Activated CD4-positive, alpha-beta T cell treated with anti-CD3 and anti-CD28 coated beads, Interleukin-10, Interleukin-2, amounts not matched to agents 100 ng/mL and 50 ng/mL, durations not matched to agents 16 hours and 8 hours (primary cell): ENCODE measurements around the gene TRIP10.
"Not testable (repeated sequence)": the region's sequence is repeated elsewhere in the genome, so short reads cannot be mapped to it uniquely, and the experiment has no call there.

Source experiments
- DNase-seq: peaks from one replicate; pipeline ENCODE4 v3.0.0-alpha.2; 2020

The TRIP10 gene

DNA sequence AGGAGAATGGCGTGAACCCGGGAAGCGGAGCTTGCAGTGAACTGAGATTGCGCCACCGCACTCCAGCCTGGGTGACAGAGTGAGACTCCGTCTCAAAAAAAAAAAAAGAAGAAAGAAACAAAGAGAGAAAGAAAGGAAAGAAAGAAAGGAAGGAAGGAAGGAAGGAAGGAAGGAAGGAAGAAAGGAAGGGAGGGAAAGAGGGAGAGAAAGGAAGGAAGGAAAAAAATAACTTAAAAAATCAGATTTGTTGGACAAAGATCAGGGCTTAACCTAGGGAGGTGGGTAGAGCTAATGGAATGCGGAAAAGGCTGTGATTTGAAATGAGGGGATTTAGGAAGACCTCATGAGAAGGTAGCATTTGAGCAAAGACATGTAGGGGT is 32.2 kb downstream of the TRIP10 start:
- not testable (repeated sequence) for DNase-seq

DNA sequence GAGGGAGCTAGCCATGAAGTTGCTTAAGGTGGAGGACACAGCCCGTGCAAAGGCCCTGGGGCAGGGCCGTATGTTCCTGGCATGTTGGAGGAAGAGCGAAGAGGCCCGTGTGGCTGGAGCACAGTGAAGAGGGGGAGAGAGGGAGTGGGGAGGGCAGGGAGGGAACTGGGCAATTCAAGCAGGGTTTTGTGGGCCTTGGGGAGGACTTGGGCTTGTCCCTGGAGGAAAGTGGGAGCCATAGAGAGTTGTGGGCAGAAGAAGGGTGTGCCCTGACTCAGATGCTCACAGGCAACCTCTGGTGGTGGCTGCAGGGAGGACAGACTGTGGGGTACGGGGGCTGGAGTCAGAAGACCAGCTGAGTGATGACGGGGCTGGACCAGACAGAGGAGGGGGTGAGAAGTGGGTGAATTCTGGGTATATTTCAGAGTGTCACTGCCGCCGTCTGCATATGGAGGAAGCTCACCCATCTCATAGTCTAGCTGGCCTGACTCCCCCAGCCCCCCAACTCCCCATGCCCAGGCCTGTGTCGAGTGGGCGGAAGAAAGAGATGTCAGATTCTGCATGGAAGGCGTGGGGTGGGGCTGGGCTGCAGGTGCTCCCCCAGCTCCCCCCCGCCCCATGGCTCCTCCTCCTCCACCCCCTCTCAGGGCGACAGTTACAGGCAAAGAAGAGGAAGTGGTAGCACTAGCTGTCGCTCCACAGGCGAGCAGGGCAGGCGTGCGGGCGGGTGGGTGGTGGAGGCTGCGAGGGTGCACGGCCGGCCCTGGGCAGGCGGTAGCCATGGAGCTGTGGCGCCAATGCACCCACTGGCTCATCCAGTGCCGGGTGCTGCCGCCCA is 32.8 kb downstream of the TRIP10 start, which contains the start of gene VAV1:
VAV1 (plus strand) TSS at position 681 of the 838 bp plus-strand sequence; CDS start at position 781, 100 bp downstream.
- DNase-seq: peak; percentile 91

- no peak for DNase-seq
Measured at GRCh38 chr19:6772866-6773322, 33.4 kb downstream of the TRIP10 start.

DNA sequence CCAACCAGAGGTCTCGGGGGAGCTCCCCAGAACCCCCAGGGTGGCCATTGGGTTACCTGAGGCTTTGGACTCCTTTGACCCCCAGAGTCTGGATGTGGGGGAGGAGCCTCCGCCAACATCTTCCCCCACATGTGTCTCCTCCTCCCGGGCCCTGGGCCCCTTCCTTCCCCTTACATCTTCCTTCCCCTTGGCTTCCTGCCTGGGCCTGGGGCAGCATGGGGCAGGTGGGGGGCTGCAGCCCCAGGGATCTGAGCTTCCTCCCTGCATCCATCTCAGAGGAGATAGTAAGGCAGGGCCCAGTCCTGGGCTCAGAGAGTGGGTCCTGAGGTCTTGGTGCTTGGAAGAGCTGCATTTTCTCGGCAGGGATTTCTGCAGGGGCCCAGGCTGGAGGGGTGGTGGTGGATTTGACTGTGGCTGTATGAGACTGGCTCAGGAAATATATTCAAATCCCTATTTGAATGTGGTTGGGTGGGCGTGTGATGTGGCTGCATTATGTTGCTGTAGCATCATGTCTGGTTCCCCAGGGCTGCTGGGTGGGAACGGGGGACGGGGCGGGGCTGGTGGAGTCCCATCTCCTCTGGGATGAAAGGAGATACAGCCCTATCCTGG is 33.9 kb downstream of the TRIP10 start:
- DNase-seq: peak; percentile 74

- DNase-seq: no peak
Measured at GRCh38 chr19:6774821-6775707, 35.6 kb downstream of the TRIP10 start.

- DNase-seq: not testable (repeated sequence)
Measured at GRCh38 chr19:6776045-6776444, 36.6 kb downstream of the TRIP10 start.

DNA sequence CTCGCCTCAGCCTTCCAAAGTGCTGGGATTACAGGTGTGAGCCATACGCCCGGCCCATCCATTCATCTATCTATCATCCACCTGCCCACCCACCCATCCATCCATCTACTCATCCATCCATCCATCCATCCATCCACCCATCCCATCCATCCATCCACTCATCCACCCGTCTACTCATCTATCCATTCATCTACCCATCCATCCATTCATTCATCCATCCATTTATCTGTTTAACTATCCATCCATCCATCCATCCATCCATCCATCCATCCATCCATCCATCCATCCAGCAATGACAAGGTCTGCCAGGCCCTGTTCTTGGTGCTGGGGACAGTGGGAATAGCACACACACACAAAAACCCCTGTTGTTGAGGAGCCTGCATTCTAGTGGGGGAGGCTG is 37.5 kb downstream of the TRIP10 start:
- DNase-seq: no peak

- DNase-seq: no peak
Measured at GRCh38 chr19:6777434-6777833, 38.0 kb downstream of the TRIP10 start.

DNA sequence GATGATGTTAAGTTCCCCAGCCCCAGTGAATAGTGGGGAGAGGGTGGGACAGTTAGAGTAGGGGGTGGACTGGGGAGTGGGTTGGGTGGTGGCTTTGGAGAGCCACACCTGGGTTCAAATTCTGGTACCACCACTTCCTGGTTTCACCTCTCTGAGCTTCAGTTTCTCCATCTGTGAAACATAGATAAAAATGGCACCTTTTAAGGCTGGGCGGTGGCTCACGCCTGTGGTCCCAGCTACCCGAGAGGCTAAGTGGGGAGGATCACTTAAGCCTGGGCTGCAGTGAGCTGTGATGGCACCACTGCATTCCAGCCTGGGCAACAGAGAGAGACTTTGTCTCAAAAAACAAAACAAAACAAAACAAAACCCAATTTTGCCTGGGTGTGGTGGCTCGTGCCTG is 38.9 kb downstream of the TRIP10 start:
- no peak for DNase-seq

- no peak for DNase-seq
Measured at GRCh38 chr19:6779206-6779605, 39.7 kb downstream of the TRIP10 start.

- no peak for DNase-seq
Measured at GRCh38 chr19:6787393-6787792, 47.9 kb downstream of the TRIP10 start.

DNA sequence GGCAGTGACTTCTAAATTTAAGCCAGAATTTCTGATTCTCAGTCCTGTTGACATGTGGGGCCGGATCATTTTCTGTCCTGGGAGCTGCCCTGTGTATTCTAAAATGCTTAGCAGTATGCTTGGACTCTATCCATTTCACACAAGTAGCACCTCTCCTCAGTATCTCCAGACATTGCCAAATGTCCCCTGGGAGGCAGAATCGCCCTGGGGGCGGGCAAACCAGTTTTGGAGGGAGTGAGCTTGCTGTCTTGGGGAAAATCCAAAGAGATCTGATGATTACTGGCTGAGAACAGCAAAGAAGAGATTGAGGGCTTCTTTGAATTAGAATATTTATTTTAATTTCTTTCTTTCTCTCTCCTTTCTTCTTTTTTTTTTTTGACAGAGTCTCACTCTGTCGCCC is 49.4 kb downstream of the TRIP10 start:
- no peak for DNase-seq

GRCh38 chr19:6790194-6791128 is 51.0 kb downstream of the TRIP10 start:
- no peak for DNase-seq

GRCh38 chr19:6791237-6791636 is 51.8 kb downstream of the TRIP10 start:
- no peak for DNase-seq

- DNase-seq: no peak
Measured at GRCh38 chr19:6793411-6793810, 53.9 kb downstream of the TRIP10 start.

DNA sequence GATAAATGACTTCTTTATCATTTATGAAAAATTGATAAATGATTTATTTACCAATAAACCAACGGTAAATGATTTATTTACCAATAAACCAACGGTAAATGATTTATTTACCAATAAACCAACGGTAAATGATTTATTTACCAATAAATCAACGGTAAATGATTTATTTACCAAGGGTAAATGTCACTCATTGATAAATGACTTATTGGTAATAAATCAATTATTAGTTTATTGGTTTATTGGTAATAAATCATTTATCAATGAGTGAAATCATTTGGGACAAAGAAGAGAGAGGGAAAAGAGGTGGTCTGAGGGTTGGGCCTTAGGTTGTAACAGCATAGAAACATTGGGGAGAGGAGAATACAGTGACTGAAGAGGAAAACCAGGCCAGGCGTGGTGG is 54.5 kb downstream of the TRIP10 start:
- no peak for DNase-seq

- peak; percentile 17 for DNase-seq
Measured at GRCh38 chr19:6794686-6795431, 55.4 kb downstream of the TRIP10 start.

DNA sequence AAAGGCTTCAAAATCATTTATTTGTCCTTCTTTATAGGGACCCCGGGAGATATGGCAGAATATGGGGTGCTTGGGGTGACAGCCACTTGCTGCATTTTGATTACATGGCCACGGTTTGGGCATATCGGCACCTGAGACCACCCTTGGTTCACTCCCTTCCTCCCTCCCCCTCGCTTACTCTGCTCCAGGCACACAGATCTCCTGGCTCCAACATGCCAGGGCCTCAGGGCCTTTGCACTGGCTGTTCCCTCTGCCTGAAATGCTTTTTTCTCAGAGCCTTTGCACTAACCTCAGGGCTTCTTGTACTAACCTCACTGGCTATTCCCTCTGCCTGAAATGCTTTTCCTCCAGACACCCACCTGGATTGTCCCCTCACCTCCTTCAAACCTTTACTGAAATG is 56.8 kb downstream of the TRIP10 start:
- DNase-seq: no peak

- DNase-seq: no peak
Measured at GRCh38 chr19:6797646-6798045, 58.2 kb downstream of the TRIP10 start.

- peak; percentile 59 for DNase-seq
Measured at GRCh38 chr19:6800160-6800790, 60.8 kb downstream of the TRIP10 start.

GRCh38 chr19:6800991-6801484 is 61.6 kb downstream of the TRIP10 start:
- no peak for DNase-seq
